SK-N-SH treated with all-trans-retinoic acid at 6 μM for 48 hours (cell line): Measurements from ENCODE around the gene CFAP221.

Experiments
- ZNF8 ChIP-seq: fragments of 450-650 bp; formaldehyde crosslinking; IDR thresholded peaks from 2 replicates; pipeline ENCODE4 v1.5.0; 2020; ENCODE audit warnings: mild to moderate bottlenecking, moderate library complexity
- TF ChIP-seq, protein P1 (sequence below): fragments of 250-450 bp; sonication (Bioruptor Pico); IDR thresholded peaks from 2 replicates; pipeline ENCODE4 v1.5.1; 2020; ENCODE audit warnings: low read depth, mild to moderate bottlenecking, moderate library complexity
- TF ChIP-seq, protein P2 (sequence below): fragments of 250-450 bp; sonication (Bioruptor Pico); IDR thresholded peaks from 2 replicates; pipeline ENCODE4 v1.5.1; 2021; ENCODE audit warnings: mild to moderate bottlenecking, moderate library complexity

DNA sequence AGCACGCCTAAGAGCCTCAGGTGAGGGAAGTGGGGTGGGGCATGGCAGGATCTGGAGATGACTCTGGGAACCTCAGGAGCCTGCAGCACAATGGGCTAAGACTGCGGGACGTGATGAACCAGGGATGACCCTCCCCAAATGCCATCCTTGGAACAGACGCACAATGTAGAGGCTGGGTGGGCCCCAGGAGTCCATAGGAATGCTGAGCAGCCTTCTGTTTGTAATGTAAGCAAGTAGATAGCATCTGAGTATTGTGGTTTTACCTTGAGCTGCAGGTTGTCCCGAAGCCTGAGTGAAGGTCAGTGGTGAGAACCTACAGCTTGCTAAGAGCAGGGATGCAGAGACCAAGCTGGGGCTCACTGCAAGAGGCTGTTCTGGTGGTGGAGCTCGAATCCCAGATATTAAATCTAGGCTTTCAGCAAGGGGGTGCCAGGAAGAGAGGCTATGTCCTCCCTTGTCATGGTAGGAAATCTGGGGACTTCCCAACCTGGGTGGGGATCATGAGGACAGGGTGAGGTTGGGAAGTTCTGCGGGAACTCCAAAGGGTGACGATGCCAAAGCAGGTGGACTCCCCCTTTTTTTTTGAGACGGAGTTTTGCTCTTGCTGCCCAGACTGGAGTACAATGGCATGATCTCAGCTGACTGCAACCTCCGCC lies 25.7 kb upstream of the CFAP221 start:
- no peak for TF ChIP-seq ZNF8 (CRISPR knock-in tag)
- TF ChIP-seq, protein P1, sequence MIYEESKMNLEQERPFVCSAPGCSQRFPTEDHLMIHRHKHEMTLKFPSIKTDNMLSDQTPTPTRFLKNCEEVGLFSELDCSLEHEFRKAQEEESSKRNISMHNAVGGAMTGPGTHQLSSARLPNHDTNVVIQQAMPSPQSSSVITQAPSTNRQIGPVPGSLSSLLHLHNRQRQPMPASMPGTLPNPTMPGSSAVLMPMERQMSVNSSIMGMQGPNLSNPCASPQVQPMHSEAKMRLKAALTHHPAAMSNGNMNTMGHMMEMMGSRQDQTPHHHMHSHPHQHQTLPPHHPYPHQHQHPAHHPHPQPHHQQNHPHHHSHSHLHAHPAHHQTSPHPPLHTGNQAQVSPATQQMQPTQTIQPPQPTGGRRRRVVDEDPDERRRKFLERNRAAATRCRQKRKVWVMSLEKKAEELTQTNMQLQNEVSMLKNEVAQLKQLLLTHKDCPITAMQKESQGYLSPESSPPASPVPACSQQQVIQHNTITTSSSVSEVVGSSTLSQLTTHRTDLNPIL (CRISPR knock-in tag): no peak
- TF ChIP-seq, protein P2, sequence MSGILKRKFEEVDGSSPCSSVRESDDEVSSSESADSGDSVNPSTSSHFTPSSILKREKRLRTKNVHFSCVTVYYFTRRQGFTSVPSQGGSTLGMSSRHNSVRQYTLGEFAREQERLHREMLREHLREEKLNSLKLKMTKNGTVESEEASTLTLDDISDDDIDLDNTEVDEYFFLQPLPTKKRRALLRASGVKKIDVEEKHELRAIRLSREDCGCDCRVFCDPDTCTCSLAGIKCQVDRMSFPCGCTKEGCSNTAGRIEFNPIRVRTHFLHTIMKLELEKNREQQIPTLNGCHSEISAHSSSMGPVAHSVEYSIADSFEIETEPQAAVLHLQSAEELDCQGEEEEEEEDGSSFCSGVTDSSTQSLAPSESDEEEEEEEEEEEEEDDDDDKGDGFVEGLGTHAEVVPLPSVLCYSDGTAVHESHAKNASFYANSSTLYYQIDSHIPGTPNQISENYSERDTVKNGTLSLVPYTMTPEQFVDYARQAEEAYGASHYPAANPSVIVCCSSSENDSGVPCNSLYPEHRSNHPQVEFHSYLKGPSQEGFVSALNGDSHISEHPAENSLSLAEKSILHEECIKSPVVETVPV (CRISPR knock-in tag): no peak
